Trophoblast cell (in vitro differentiated cells and primary cell): ENCODE measurements around the gene CACNA1D.

Experiments
- DNase-seq, 2 donors: peaks; one replicate each; pipeline ENCODE4 v3.0.0-alpha.2; 2016
- H2AFZ ChIP-seq: 2 replicates; pipeline ENCODE4 v1.6.1; 2013; ENCODE audit warnings: low read length, moderate library complexity, mild to moderate bottlenecking; ENCODE audit not compliant: insufficient read depth, poor library complexity
- H2AK5ac ChIP-seq: 2 replicates; pipeline ENCODE4 v1.6.1; 2013; ENCODE audit warnings: mild to moderate bottlenecking, low read length
- H2BK120ac ChIP-seq: 2 replicates; pipeline ENCODE4 v1.6.1; 2013; ENCODE audit warnings: low read length, mild to moderate bottlenecking, moderate library complexity; ENCODE audit not compliant: insufficient read depth, poor library complexity
- H2BK12ac ChIP-seq: 2 replicates; pipeline ENCODE4 v1.6.1; 2013; ENCODE audit warnings: mild to moderate bottlenecking, low read length, moderate library complexity
- H2BK5ac ChIP-seq: 2 replicates; pipeline ENCODE4 v1.6.1; 2013; ENCODE audit warnings: low read length, low read depth, moderate library complexity, mild to moderate bottlenecking; ENCODE audit not compliant: poor library complexity
- H3K14ac ChIP-seq: 2 replicates; pipeline ENCODE4 v1.6.1; 2013; ENCODE audit warnings: mild to moderate bottlenecking, low read length
- H3K18ac ChIP-seq: 2 replicates; pipeline ENCODE4 v1.6.1; 2013; ENCODE audit warnings: mild to moderate bottlenecking, low read length
- H3K23ac ChIP-seq: 2 replicates; pipeline ENCODE4 v1.6.1; 2013; ENCODE audit warnings: low read length
- H3K27ac ChIP-seq: 2 replicates; pipeline ENCODE4 v1.5.1; 2013; ENCODE audit warnings: low read depth, mild to moderate bottlenecking, inconsistent platforms, low read length, moderate library complexity
- H3K27me3 ChIP-seq: 2 replicates; pipeline ENCODE4 v1.6.1; 2013; ENCODE audit warnings: inconsistent platforms, mild to moderate bottlenecking, low read length, moderate library complexity; ENCODE audit not compliant: insufficient read depth
- H3K36me3 ChIP-seq, 2 experiments: 1 replicate in 1 of 2; 2 replicates in 1 of 2; pipeline ENCODE4 v1.6.1; 2013; ENCODE audit warnings: low read length in 2 of 2, mild to moderate bottlenecking in 2 of 2, moderate library complexity in 1 of 2; ENCODE audit not compliant: insufficient read depth in 2 of 2, control insufficient read depth in 1 of 2
- H3K4ac ChIP-seq: 2 replicates; pipeline ENCODE4 v1.6.1; 2013; ENCODE audit warnings: low read depth, mild to moderate bottlenecking, low read length, moderate library complexity
- H3K4me1 ChIP-seq, 2 experiments: 1 replicate in 1 of 2; 2 replicates in 1 of 2; pipeline ENCODE4 v1.6.1; 2013; ENCODE audit warnings: low read length in 2 of 2, mild to moderate bottlenecking in 2 of 2, moderate library complexity in 1 of 2; ENCODE audit not compliant: insufficient read depth in 2 of 2, control insufficient read depth in 1 of 2
- H3K4me2 ChIP-seq: 2 replicates; pipeline ENCODE4 v1.6.1; 2013; ENCODE audit warnings: inconsistent platforms, mild to moderate bottlenecking, low read length, moderate library complexity
- H3K4me3 ChIP-seq: 2 replicates; pipeline ENCODE4 v1.5.1; 2013; ENCODE audit warnings: mild to moderate bottlenecking, low read depth, low read length, inconsistent platforms
- H3K79me1 ChIP-seq: one replicate; pipeline ENCODE4 v1.6.1; 2013; ENCODE audit warnings: low read length
- H3K79me2 ChIP-seq: 2 replicates; pipeline ENCODE4 v1.6.1; 2013; ENCODE audit warnings: low read length, mild to moderate bottlenecking; ENCODE audit not compliant: control insufficient read depth, insufficient read depth, poor library complexity
- H3K9ac ChIP-seq: 2 replicates; pipeline ENCODE4 v1.6.1; 2013; ENCODE audit warnings: mild to moderate bottlenecking, low read length
- H3K9me3 ChIP-seq: 2 replicates; pipeline ENCODE4 v1.6.1; 2013; ENCODE audit warnings: low read depth, mild to moderate bottlenecking, control low read depth, inconsistent platforms, low read length; ENCODE audit not compliant: insufficient read depth
- H4K12ac ChIP-seq: 2 replicates; pipeline ENCODE4 v1.6.1; 2013; ENCODE audit warnings: low read depth, mild to moderate bottlenecking, low read length, moderate library complexity
- H4K8ac ChIP-seq: 2 replicates; pipeline ENCODE4 v1.6.1; 2013; ENCODE audit warnings: low read depth, mild to moderate bottlenecking, low read length, moderate library complexity
- H4K91ac ChIP-seq: one replicate; pipeline ENCODE4 v1.6.1; 2013; ENCODE audit warnings: low read depth, mild to moderate bottlenecking, low read length, moderate library complexity
- WGBS: extraction: QIAGEN DNeasy Blood & Tissue Kit; methylation state at CpG from one replicate; pipeline ENCODE4 v1.1.7; 2013; ENCODE audit warnings: missing lambda C conversion rate; ENCODE audit not compliant: insufficient read length, insufficient coverage; ENCODE audit errors: extremely low coverage; 5-methylcytosine and 5-hydroxymethylcytosine counted together

The CACNA1D gene

GRCh38 chr3:53708001-53708621, 213.7 kb downstream of the CACNA1D start:
- H3K4me3 ChIP-seq, result no peak overlapping the region
- peaks cover 4% of the 10 kb centered on the region in 2 experiments for H3K4me1 ChIP-seq
- H3K79me2 ChIP-seq, result no peaks in the 10 kb centered on the region
- no peak overlapping the region for H2BK5ac ChIP-seq
- peak overlapping the region; percentile 16 for H2BK12ac ChIP-seq
- no peak overlapping the region for H4K91ac ChIP-seq
- no peak overlapping the region for H4K12ac ChIP-seq
- H4K8ac ChIP-seq, result no peak overlapping the region
- no peak overlapping the region for H2BK120ac ChIP-seq
- H3K79me1 ChIP-seq, result no peaks in the 10 kb centered on the region
- no peaks in the 10 kb centered on the region for H3K9me3 ChIP-seq
- H3K36me3 ChIP-seq, result no peaks in the 10 kb centered on the region
- no peak overlapping the region for H2AFZ ChIP-seq
- no peak overlapping the region for H3K27ac ChIP-seq
- no peak overlapping the region for H2AK5ac ChIP-seq
- no peak overlapping the region for H3K14ac ChIP-seq
- H3K9ac ChIP-seq, result no peak overlapping the region
- DNase-seq, result no peak
- no CpG with 5 or more reads among the region's 4 CpGs for WGBS
- H3K4me2 ChIP-seq, result no peak overlapping the region
- no peaks in the 10 kb centered on the region for H3K27me3 ChIP-seq
- H3K18ac ChIP-seq, result no peak overlapping the region
- no peak overlapping the region for H3K4ac ChIP-seq
- no peak overlapping the region for H3K23ac ChIP-seq

DNA sequence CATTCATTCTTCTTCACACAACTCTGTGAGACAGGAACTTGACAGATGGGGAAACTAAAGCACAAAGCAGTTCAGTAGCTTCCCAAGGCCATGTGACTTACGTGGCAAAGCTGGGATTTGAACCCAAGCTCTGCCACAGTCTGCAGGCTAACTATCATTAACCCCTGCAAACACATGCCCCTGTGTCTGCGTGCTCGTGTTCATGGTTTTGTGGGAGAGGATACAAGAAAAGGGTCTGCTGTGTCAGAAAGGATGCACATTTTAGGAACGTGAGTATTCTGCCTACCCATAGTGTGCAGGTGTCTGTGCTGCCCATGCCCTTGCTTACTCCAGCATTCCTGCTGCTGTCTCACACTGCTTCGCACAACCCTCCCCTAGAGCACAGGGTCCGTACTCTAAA, 214.8 kb downstream of the CACNA1D start:
- no CpG with 5 or more reads among the region's 6 CpGs for WGBS
- no peaks in the 10 kb centered on the region for H3K79me2 ChIP-seq
- no peak overlapping the region for H3K4ac ChIP-seq
- H4K91ac ChIP-seq, result no peak overlapping the region
- no peak overlapping the region for H2AK5ac ChIP-seq
- H3K18ac ChIP-seq, result no peak overlapping the region
- H3K9me3 ChIP-seq, result no peaks in the 10 kb centered on the region
- H2BK12ac ChIP-seq, result no peak overlapping the region
- H3K23ac ChIP-seq, result no peak overlapping the region
- H3K4me2 ChIP-seq, result no peak overlapping the region
- no peak overlapping the region for H2BK5ac ChIP-seq
- H4K8ac ChIP-seq, result no peak overlapping the region
- no peaks in the 10 kb centered on the region for H3K27me3 ChIP-seq
- no peak overlapping the region for H3K27ac ChIP-seq
- no peak overlapping the region for H3K14ac ChIP-seq
- no peak overlapping the region for H3K4me3 ChIP-seq
- DNase-seq, result no peak
- peaks cover 4% of the 10 kb centered on the region in 2 experiments for H3K4me1 ChIP-seq
- no peaks in the 10 kb centered on the region for H3K79me1 ChIP-seq
- H2AFZ ChIP-seq, result no peak overlapping the region
- no peaks in the 10 kb centered on the region for H3K36me3 ChIP-seq
- no peak overlapping the region for H3K9ac ChIP-seq
- H4K12ac ChIP-seq, result no peak overlapping the region
- H2BK120ac ChIP-seq, result no peak overlapping the region

GRCh38 chr3:53709860-53710674, 215.7 kb downstream of the CACNA1D start:
- Histone ChIP-seq H3K14ac (no peak overlapping the region), H3K9ac (no peak overlapping the region), H3K9me3 (no peaks in the 10 kb centered on the region), H3K23ac (no peak overlapping the region), H2BK5ac (no peak overlapping the region), H3K79me2 (no peaks in the 10 kb centered on the region), H3K4me3 (no peak overlapping the region), H3K4ac (no peak overlapping the region), H4K8ac (no peak overlapping the region), H3K27me3 (no peaks in the 10 kb centered on the region), H2AK5ac (no peak overlapping the region), H3K79me1 (no peaks in the 10 kb centered on the region), H4K12ac (no peak overlapping the region), H3K4me2 (no peak overlapping the region), H2BK120ac (no peak overlapping the region), H2AFZ (no peak overlapping the region), H3K27ac (no peak overlapping the region), H3K18ac (no peak overlapping the region), H3K4me1 (peaks cover 4% of the 10 kb centered on the region in 2 experiments), H3K36me3 (no peaks in the 10 kb centered on the region), H4K91ac (no peak overlapping the region), H2BK12ac (no peak overlapping the region)
- WGBS, result no CpG with 5 or more reads among the region's 11 CpGs
- DNase-seq, result peak; percentile 65 to 82

GRCh38 chr3:53711387-53711786, 217.0 kb downstream of the CACNA1D start:
- Histone ChIP-seq H3K4me1 (peaks cover 4% of the 10 kb centered on the region in 2 experiments), H4K12ac (no peak overlapping the region), H3K9ac (no peak overlapping the region), H3K4ac (no peak overlapping the region), H3K27ac (no peak overlapping the region), H4K91ac (no peak overlapping the region), H3K4me3 (no peak overlapping the region), H3K18ac (no peak overlapping the region), H3K9me3 (no peaks in the 10 kb centered on the region), H3K36me3 (no peaks in the 10 kb centered on the region), H2BK120ac (no peak overlapping the region), H3K27me3 (no peaks in the 10 kb centered on the region), H4K8ac (no peak overlapping the region), H3K79me2 (no peaks in the 10 kb centered on the region), H2AK5ac (no peak overlapping the region), H3K79me1 (no peaks in the 10 kb centered on the region), H2AFZ (no peak overlapping the region), H3K4me2 (no peak overlapping the region), H3K14ac (peak overlapping the region; percentile 29), H2BK12ac (no peak overlapping the region), H3K23ac (no peak overlapping the region), H2BK5ac (no peak overlapping the region)
- no CpG with 5 or more reads among the region's 6 CpGs for WGBS
- DNase-seq, result no peak
